Gastroesophageal sphincter (tissue), 4 donors: ENCODE results near the gene CSRNP3. TPM values are rescaled to one million over a fixed set of nuclear protein-coding genes. Genes with fewer than 3 reads are reported as not detected.

Experiments
- ATAC-seq: fragments of 150-250 bp; one replicate; pipeline ENCODE4 v1.9.1; 2016; ENCODE audit warnings: mild to moderate bottlenecking, moderate library complexity
- H3K27ac ChIP-seq, 4 donors: fragments of 200-600 bp; sonication (generic) in 3 of 4; 1 replicate in 3 of 4; 2 replicates in 1 of 4; pipeline ENCODE4 v1.5.1; 2016 to 2019
- H3K27me3 ChIP-seq: fragments of 200-600 bp; sonication (generic); one replicate; pipeline ENCODE4 v1.5.1; 2019
- H3K36me3 ChIP-seq, 2 donors: fragments of 200-600 bp; sonication (generic); one replicate each; pipeline ENCODE4 v1.5.1; 2019; ENCODE audit warnings: control low read depth in 1 of 2
- H3K4me1 ChIP-seq, 3 donors: fragments of 200-600 bp; sonication (generic); 1 replicate in 2 of 3; 2 replicates in 1 of 3; pipeline ENCODE4 v1.5.1; 2016 to 2019; ENCODE audit warnings: control low read depth in 2 of 3
- H3K4me3 ChIP-seq, 2 donors: fragments of 200-600 bp; sonication (generic); one replicate each; pipeline ENCODE4 v1.5.1; 2019; ENCODE audit warnings: mild to moderate bottlenecking in 1 of 2, moderate library complexity in 1 of 2
- H3K9me3 ChIP-seq, 3 donors: fragments of 200-600 bp; sonication (generic); one replicate each; pipeline ENCODE4 v1.5.1; 2017 to 2019; ENCODE audit warnings: control low read depth in 2 of 3
- CTCF ChIP-seq, 4 experiments: fragments of 200-600 bp in 2 of 4; fragments of 450-650 bp in 2 of 4; sonication (generic) in 1 of 4; IDR thresholded peaks; one replicate each; pipeline ENCODE4 v1.5.1; 2017 to 2019; ENCODE audit warnings: antibody characterized with exemption in 4 of 4, mild to moderate bottlenecking in 2 of 4, moderate library complexity in 2 of 4
- EP300 ChIP-seq: sonication (generic); formaldehyde crosslinking; IDR thresholded peaks from one replicate; pipeline ENCODE4 v1.6.1; 2017; ENCODE audit warnings: antibody characterized with exemption, mild to moderate bottlenecking
- POLR2A ChIP-seq, 2 donors: fragments of 450-650 bp; IDR thresholded peaks; one replicate each; pipeline ENCODE4 v1.6.1; 2017; ENCODE audit warnings: antibody characterized with exemption in 2 of 2, mild to moderate bottlenecking in 2 of 2, moderate library complexity in 1 of 2
- POLR2AphosphoS5 ChIP-seq: sonication (generic); formaldehyde crosslinking; IDR thresholded peaks from one replicate; pipeline ENCODE4 v1.6.1; 2017; ENCODE audit warnings: antibody characterized with exemption
- WGBS, 2 donors: methylation state at CpG; one replicate each; pipeline ENCODE4 v1.1.5; 2018; ENCODE audit warnings: low coverage in 1 of 2; 5-methylcytosine and 5-hydroxymethylcytosine counted together
- total RNA-seq, 4 donors: library from RNA; depleted of rRNA; stranded (reverse); fragments of >200 nt; gene quantifications; one replicate each; pipeline ENCODE4 v1.1.0, GENCODE V29; 2016

The CSRNP3 gene
- total RNA-seq, 4 donors from 2014 or later: 0.81 to 5.4 (median 3.1) TPM

GRCh38 chr2:165623783-165624469 lies 154.4 kb downstream of the CSRNP3 start:
- no peak for TF ChIP-seq POLR2A (IDR thresholded peaks at IDR 0.05)
- no peak for TF ChIP-seq EP300
- TF ChIP-seq POLR2AphosphoS5: no peak
- no peak for TF ChIP-seq CTCF (IDR thresholded peaks at IDR 0.05)
- no peak for ATAC-seq
- Histone ChIP-seq H3K27me3 (no peaks in the 10 kb centered on the region), H3K27ac (no peak overlapping the region), H3K9me3 (no peaks in the 10 kb centered on the region), H3K4me1 (no peaks in the 10 kb centered on the region), H3K36me3 (peaks cover 0 to 8% of the 10 kb centered on the region in 2 donors), H3K4me3 (no peak overlapping the region)
- 88 to 91% methylated on average over 4 to 6 of the region's 6 CpGs for WGBS, 2 donors

GRCh38 chr2:165624470-165624800 lies 154.9 kb downstream of the CSRNP3 start:
- Histone ChIP-seq H3K36me3 (peaks cover 0 to 8% of the 10 kb centered on the region in 2 donors), H3K27me3 (no peaks in the 10 kb centered on the region), H3K9me3 (no peaks in the 10 kb centered on the region), H3K4me1 (no peaks in the 10 kb centered on the region), H3K27ac (no peak overlapping the region), H3K4me3 (no peak overlapping the region)
- TF ChIP-seq POLR2AphosphoS5 (no peak), EP300 (no peak), POLR2A (IDR thresholded peaks at IDR 0.05) (no peak), CTCF (IDR thresholded peaks at IDR 0.05) (no peak)
- ATAC-seq: no peak
- 56 to 88% methylated on average over 1 of the region's 1 CpG for WGBS, 2 donors

- H3K9me3 ChIP-seq: no peaks in the 10 kb centered on the region
- no peak overlapping the region for H3K4me3 ChIP-seq
- 78 to 83% methylated on average over 2 to 3 of the region's 3 CpGs for WGBS, 2 donors
- TF ChIP-seq EP300 (no peak), POLR2AphosphoS5 (no peak), POLR2A (IDR thresholded peaks at IDR 0.05) (no peak), CTCF (IDR thresholded peaks at IDR 0.05) (no peak)
- no peak for ATAC-seq
- H3K4me1 ChIP-seq: no peaks in the 10 kb centered on the region
- no peak overlapping the region for H3K27ac ChIP-seq
- no peaks in the 10 kb centered on the region for H3K27me3 ChIP-seq
- H3K36me3 ChIP-seq: peaks cover 0 to 8% of the 10 kb centered on the region in 2 donors
These were observed 158.0 kb downstream of the CSRNP3 start for GRCh38 chr2:165627470-165627869.

GRCh38 chr2:165629776-165630175 lies 160.3 kb downstream of the CSRNP3 start:
- H3K4me1 ChIP-seq: peaks cover 0 to 4% (median 0%) of the 10 kb centered on the region in 3 donors
- no peak for ATAC-seq
- no peaks in the 10 kb centered on the region for H3K27me3 ChIP-seq
- TF ChIP-seq POLR2A (IDR thresholded peaks at IDR 0.05) (no peak), POLR2AphosphoS5 (no peak), EP300 (no peak), CTCF (IDR thresholded peaks at IDR 0.05) (no peak)
- H3K9me3 ChIP-seq: no peaks in the 10 kb centered on the region
- 89 to 96% methylated on average over 2 of the region's 2 CpGs for WGBS, 2 donors
- H3K4me3 ChIP-seq: no peak overlapping the region
- peaks cover 0 to 8% of the 10 kb centered on the region in 2 donors for H3K36me3 ChIP-seq
- no peak overlapping the region for H3K27ac ChIP-seq

GRCh38 chr2:165630236-165630635 lies 160.7 kb downstream of the CSRNP3 start:
- peaks cover 0 to 8% of the 10 kb centered on the region in 2 donors for H3K36me3 ChIP-seq
- H3K27ac ChIP-seq: no peak overlapping the region
- no peak overlapping the region for H3K4me3 ChIP-seq
- TF ChIP-seq EP300 (no peak), POLR2AphosphoS5 (no peak), CTCF (IDR thresholded peaks at IDR 0.05) (no peak), POLR2A (IDR thresholded peaks at IDR 0.05) (no peak)
- H3K9me3 ChIP-seq: no peaks in the 10 kb centered on the region
- no peak for ATAC-seq
- H3K4me1 ChIP-seq: peaks cover 0 to 9% (median 0%) of the 10 kb centered on the region in 3 donors
- 63 to 89% methylated on average over 1 to 3 of the region's 3 CpGs for WGBS, 2 donors
- no peaks in the 10 kb centered on the region for H3K27me3 ChIP-seq
